SK-N-SH treated with all-trans-retinoic acid at 6 μM for 48 hours (cell line): ENCODE data around the gene PAXX.

ENCODE experiments used
- ATAC-seq: fragments of 200-7000 bp; cut with Tn5 transposase; 3 replicates; pipeline ENCODE4 v1.9.1; 2020; ENCODE audit warnings: mild to moderate bottlenecking, moderate library complexity
- ARNTL ChIP-seq: fragments of 450-650 bp; formaldehyde crosslinking; IDR thresholded peaks from 2 replicates; pipeline ENCODE4 v1.5.0; 2020; ENCODE audit warnings: low read depth, mild to moderate bottlenecking, moderate library complexity, borderline replicate concordance
- BACH2 ChIP-seq: fragments of 250-450 bp; sonication (Bioruptor Pico); IDR thresholded peaks from 2 replicates; pipeline ENCODE4 v1.9.0; 2021; ENCODE audit warnings: mild to moderate bottlenecking, borderline replicate concordance
- CSDC2 ChIP-seq: fragments of 250-450 bp; sonication (Bioruptor Pico); IDR thresholded peaks from 2 replicates; pipeline ENCODE4 v1.5.0; 2020; ENCODE audit warnings: mild to moderate bottlenecking, moderate library complexity
- CSRNP3 ChIP-seq: fragments of 250-450 bp; sonication (Bioruptor Pico); IDR thresholded peaks from 2 replicates; pipeline ENCODE4 v1.5.1; 2021; ENCODE audit warnings: mild to moderate bottlenecking, moderate library complexity
- ESRRG ChIP-seq: fragments of 250-450 bp; sonication (Bioruptor Pico); IDR thresholded peaks from 2 replicates; pipeline ENCODE4 v1.6.1; 2021; ENCODE audit warnings: mild to moderate bottlenecking
- GLIS3 ChIP-seq: fragments of 250-450 bp; sonication (Bioruptor Pico); IDR thresholded peaks from 2 replicates; pipeline ENCODE4 v1.5.0; 2020; ENCODE audit warnings: mild to moderate bottlenecking, moderate library complexity
- ISL1 ChIP-seq: fragments of 250-450 bp; sonication (Bioruptor Pico); IDR thresholded peaks from 2 replicates; pipeline ENCODE4 v2.1.2; 2022; ENCODE audit warnings: mild to moderate bottlenecking, moderate library complexity
- OSR1 ChIP-seq: fragments of 250-450 bp; sonication (Bioruptor Pico); IDR thresholded peaks from 2 replicates; pipeline ENCODE4 v1.8.0; 2022; ENCODE audit warnings: moderate library complexity, mild to moderate bottlenecking, inconsistent platforms
- PATZ1 ChIP-seq: fragments of 250-450 bp; sonication (Bioruptor Pico); IDR thresholded peaks from 2 replicates; pipeline ENCODE4 v1.8.0; 2020; ENCODE audit warnings: mild to moderate bottlenecking, moderate library complexity, borderline replicate concordance
- PPARA ChIP-seq: fragments of 250-450 bp; sonication (Bioruptor Pico); IDR thresholded peaks from 2 replicates; pipeline ENCODE4 v1.5.0; 2020; ENCODE audit warnings: mild to moderate bottlenecking, borderline replicate concordance
- RARB ChIP-seq: fragments of 250-450 bp; sonication (Bioruptor Pico); IDR thresholded peaks from 2 replicates; pipeline ENCODE4 v1.8.0; 2021; ENCODE audit warnings: mild to moderate bottlenecking, moderate library complexity
- SNAI2 ChIP-seq: fragments of 250-450 bp; sonication (Bioruptor Pico); IDR thresholded peaks from 2 replicates; pipeline ENCODE4 v1.5.0; 2020; ENCODE audit warnings: mild to moderate bottlenecking, moderate library complexity
- TOX ChIP-seq: fragments of 250-450 bp; sonication (Bioruptor Pico); IDR thresholded peaks from 2 replicates; pipeline ENCODE4 v1.8.0; 2021; ENCODE audit warnings: mild to moderate bottlenecking, moderate library complexity, borderline replicate concordance
- ZC3H10 ChIP-seq: fragments of 250-450 bp; sonication (Bioruptor Pico); IDR thresholded peaks from 2 replicates; pipeline ENCODE4 v1.5.1; 2021; ENCODE audit warnings: mild to moderate bottlenecking, moderate library complexity
- ZFP3 ChIP-seq: fragments of 250-450 bp; sonication (Bioruptor Pico); IDR thresholded peaks from 2 replicates; pipeline ENCODE4 v1.5.0; 2020; ENCODE audit warnings: mild to moderate bottlenecking, moderate library complexity
- ZFP30 ChIP-seq: fragments of 450-650 bp; formaldehyde crosslinking; IDR thresholded peaks from 2 replicates; pipeline ENCODE4 v1.5.0; 2022; ENCODE audit warnings: mild to moderate bottlenecking, moderate library complexity
- ZNF565 ChIP-seq: fragments of 450-650 bp; formaldehyde crosslinking; conservative IDR thresholded peaks from 2 replicates; pipeline ENCODE4 v1.5.0; 2020; ENCODE audit warnings: low read depth, mild to moderate bottlenecking, moderate library complexity
- ZNF70 ChIP-seq: fragments of 450-650 bp; formaldehyde crosslinking; IDR thresholded peaks from 2 replicates; pipeline ENCODE4 v1.5.0; 2020; ENCODE audit warnings: mild to moderate bottlenecking, moderate library complexity
- ZNF8 ChIP-seq: fragments of 450-650 bp; formaldehyde crosslinking; IDR thresholded peaks from 2 replicates; pipeline ENCODE4 v1.5.0; 2020; ENCODE audit warnings: mild to moderate bottlenecking, moderate library complexity
- TF ChIP-seq, protein P1 (sequence below): fragments of 250-450 bp; sonication (Bioruptor Pico); IDR thresholded peaks from 2 replicates; pipeline ENCODE4 v1.5.0; 2020; ENCODE audit warnings: mild to moderate bottlenecking, moderate library complexity
- TF ChIP-seq, protein P2 (sequence below): fragments of 250-450 bp; sonication (Bioruptor Pico); IDR thresholded peaks from 2 replicates; pipeline ENCODE4 v1.5.1; 2020; ENCODE audit warnings: low read depth, mild to moderate bottlenecking, moderate library complexity
- TF ChIP-seq, protein P3 (sequence below): fragments of 250-450 bp; sonication (Bioruptor Pico); IDR thresholded peaks from 2 replicates; pipeline ENCODE4 v1.8.0; 2021; ENCODE audit warnings: low read depth, mild to moderate bottlenecking, moderate library complexity, borderline replicate concordance

PAXX gene

GRCh38 chr9:136962163-136962562 is 30.1 kb upstream of the PAXX start:
- TF ChIP-seq ZC3H10 (CRISPR knock-in tag) = no peak
- TF ChIP-seq SNAI2 (CRISPR knock-in tag) = no peak
- TF ChIP-seq, protein P1, sequence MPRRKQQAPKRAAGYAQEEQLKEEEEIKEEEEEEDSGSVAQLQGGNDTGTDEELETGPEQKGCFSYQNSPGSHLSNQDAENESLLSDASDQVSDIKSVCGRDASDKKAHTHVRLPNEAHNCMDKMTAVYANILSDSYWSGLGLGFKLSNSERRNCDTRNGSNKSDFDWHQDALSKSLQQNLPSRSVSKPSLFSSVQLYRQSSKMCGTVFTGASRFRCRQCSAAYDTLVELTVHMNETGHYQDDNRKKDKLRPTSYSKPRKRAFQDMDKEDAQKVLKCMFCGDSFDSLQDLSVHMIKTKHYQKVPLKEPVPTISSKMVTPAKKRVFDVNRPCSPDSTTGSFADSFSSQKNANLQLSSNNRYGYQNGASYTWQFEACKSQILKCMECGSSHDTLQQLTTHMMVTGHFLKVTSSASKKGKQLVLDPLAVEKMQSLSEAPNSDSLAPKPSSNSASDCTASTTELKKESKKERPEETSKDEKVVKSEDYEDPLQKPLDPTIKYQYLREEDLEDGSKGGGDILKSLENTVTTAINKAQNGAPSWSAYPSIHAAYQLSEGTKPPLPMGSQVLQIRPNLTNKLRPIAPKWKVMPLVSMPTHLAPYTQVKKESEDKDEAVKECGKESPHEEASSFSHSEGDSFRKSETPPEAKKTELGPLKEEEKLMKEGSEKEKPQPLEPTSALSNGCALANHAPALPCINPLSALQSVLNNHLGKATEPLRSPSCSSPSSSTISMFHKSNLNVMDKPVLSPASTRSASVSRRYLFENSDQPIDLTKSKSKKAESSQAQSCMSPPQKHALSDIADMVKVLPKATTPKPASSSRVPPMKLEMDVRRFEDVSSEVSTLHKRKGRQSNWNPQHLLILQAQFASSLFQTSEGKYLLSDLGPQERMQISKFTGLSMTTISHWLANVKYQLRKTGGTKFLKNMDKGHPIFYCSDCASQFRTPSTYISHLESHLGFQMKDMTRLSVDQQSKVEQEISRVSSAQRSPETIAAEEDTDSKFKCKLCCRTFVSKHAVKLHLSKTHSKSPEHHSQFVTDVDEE (CRISPR knock-in tag) = no peak
- TF ChIP-seq BACH2 (CRISPR knock-in tag) = no peak
- TF ChIP-seq, protein P2, sequence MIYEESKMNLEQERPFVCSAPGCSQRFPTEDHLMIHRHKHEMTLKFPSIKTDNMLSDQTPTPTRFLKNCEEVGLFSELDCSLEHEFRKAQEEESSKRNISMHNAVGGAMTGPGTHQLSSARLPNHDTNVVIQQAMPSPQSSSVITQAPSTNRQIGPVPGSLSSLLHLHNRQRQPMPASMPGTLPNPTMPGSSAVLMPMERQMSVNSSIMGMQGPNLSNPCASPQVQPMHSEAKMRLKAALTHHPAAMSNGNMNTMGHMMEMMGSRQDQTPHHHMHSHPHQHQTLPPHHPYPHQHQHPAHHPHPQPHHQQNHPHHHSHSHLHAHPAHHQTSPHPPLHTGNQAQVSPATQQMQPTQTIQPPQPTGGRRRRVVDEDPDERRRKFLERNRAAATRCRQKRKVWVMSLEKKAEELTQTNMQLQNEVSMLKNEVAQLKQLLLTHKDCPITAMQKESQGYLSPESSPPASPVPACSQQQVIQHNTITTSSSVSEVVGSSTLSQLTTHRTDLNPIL (CRISPR knock-in tag) = no peak
- TF ChIP-seq PATZ1 (CRISPR knock-in tag) = no peak
- no peak for TF ChIP-seq GLIS3 (CRISPR knock-in tag)
- TF ChIP-seq ZNF70 (CRISPR knock-in tag) = no peak
- no peak for TF ChIP-seq TOX
- TF ChIP-seq ZFP30 (CRISPR knock-in tag) = no peak
- TF ChIP-seq RARB (CRISPR knock-in tag) = no peak
- TF ChIP-seq ZNF565 (CRISPR knock-in tag) = no peak
- no peak for TF ChIP-seq ISL1 (CRISPR knock-in tag)
- no peak for TF ChIP-seq CSDC2 (CRISPR knock-in tag)
- TF ChIP-seq PPARA = no peak
- no peak for TF ChIP-seq CSRNP3 (CRISPR knock-in tag)
- TF ChIP-seq ZNF8 (CRISPR knock-in tag) = no peak
- TF ChIP-seq, protein P3, sequence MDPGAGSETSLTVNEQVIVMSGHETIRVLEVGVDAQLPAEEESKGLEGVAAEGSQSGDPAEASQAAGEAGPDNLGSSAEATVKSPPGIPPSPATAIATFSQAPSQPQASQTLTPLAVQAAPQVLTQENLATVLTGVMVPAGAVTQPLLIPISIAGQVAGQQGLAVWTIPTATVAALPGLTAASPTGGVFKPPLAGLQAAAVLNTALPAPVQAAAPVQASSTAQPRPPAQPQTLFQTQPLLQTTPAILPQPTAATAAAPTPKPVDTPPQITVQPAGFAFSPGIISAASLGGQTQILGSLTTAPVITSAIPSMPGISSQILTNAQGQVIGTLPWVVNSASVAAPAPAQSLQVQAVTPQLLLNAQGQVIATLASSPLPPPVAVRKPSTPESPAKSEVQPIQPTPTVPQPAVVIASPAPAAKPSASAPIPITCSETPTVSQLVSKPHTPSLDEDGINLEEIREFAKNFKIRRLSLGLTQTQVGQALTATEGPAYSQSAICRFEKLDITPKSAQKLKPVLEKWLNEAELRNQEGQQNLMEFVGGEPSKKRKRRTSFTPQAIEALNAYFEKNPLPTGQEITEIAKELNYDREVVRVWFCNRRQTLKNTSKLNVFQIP (CRISPR knock-in tag) = no peak
- TF ChIP-seq, all 23 proteins: peak for 0
- no peak for ATAC-seq

- ATAC-seq = no peak
- TF ChIP-seq ZFP3 (CRISPR knock-in tag) (no peak), ZNF70 (CRISPR knock-in tag) (no peak), OSR1 (CRISPR knock-in tag) (no peak), RARB (CRISPR knock-in tag) (no peak), PATZ1 (CRISPR knock-in tag) (no peak), ZC3H10 (CRISPR knock-in tag) (no peak), ZNF8 (CRISPR knock-in tag) (no peak), ZNF565 (CRISPR knock-in tag) (no peak), ISL1 (CRISPR knock-in tag) (no peak), CSRNP3 (CRISPR knock-in tag) (no peak), SNAI2 (CRISPR knock-in tag) (no peak), PPARA (no peak), ARNTL (no peak), ESRRG (CRISPR knock-in tag) (no peak), TOX (no peak), BACH2 (CRISPR knock-in tag) (no peak)
- TF ChIP-seq, protein P1 (CRISPR knock-in tag) = no peak
Measured at GRCh38 chr9:136962701-136963248, 29.4 kb upstream of the PAXX start.
